MM.1S (cell line): Measurements from ENCODE around the gene ANLN.
"Not testable (repeated sequence)": the region's sequence is repeated elsewhere in the genome, so short reads cannot be mapped to it uniquely, and the experiment has no call there.

Experiments
- DNase-seq: peaks from one replicate; pipeline ENCODE4 v3.0.0-alpha.2; 2015
- H2AFZ ChIP-seq: fragments of 300-600 bp; sonication (generic); 2 replicates; pipeline ENCODE4 v1.6.0; 2016; ENCODE audit warnings: antibody characterized with exemption, low read length
- H3F3A ChIP-seq: fragments of 300-600 bp; sonication (generic); 2 replicates; pipeline ENCODE4 v1.6.1; 2016; ENCODE audit warnings: mild to moderate bottlenecking, antibody characterized with exemption, low read length, moderate library complexity, mixed read lengths; ENCODE audit not compliant: insufficient read depth
- H3K27ac ChIP-seq: fragments of 300-600 bp; sonication (generic); 2 replicates; pipeline ENCODE4 v1.5.1; 2016; ENCODE audit warnings: mild to moderate bottlenecking, low read length
- H3K27me3 ChIP-seq: fragments of 300-600 bp; sonication (generic); replicated peaks from 2 replicates; pipeline ENCODE4 v1.6.0; 2016; ENCODE audit warnings: low read length; ENCODE audit not compliant: insufficient read depth
- H3K36me3 ChIP-seq: fragments of 300-600 bp; sonication (generic); replicated peaks from 2 replicates; pipeline ENCODE4 v1.6.1; 2016; ENCODE audit warnings: mild to moderate bottlenecking, low read length, mixed read lengths; ENCODE audit not compliant: insufficient read depth
- H3K4me1 ChIP-seq: fragments of 300-600 bp; sonication (generic); 2 replicates; pipeline ENCODE4 v1.6.1; 2016; ENCODE audit warnings: low read length, mixed read lengths
- H3K4me2 ChIP-seq: fragments of 300-600 bp; sonication (generic); 2 replicates; pipeline ENCODE4 v1.6.0; 2016; ENCODE audit warnings: low read depth, low read length
- H3K4me3 ChIP-seq: fragments of 300-600 bp; sonication (generic); 2 replicates; pipeline ENCODE4 v1.5.1; 2016; ENCODE audit warnings: low read length, mixed read lengths
- H3K79me2 ChIP-seq: fragments of 300-600 bp; sonication (generic); 2 replicates; pipeline ENCODE4 v1.6.1; 2016; ENCODE audit warnings: mixed run types, low read length, mixed read lengths
- H3K9ac ChIP-seq: fragments of 300-600 bp; sonication (generic); 2 replicates; pipeline ENCODE4 v1.6.1; 2016; ENCODE audit warnings: low read length, mixed read lengths
- H3K9me2 ChIP-seq: fragments of 300-600 bp; sonication (generic); replicated peaks from 2 replicates; pipeline ENCODE4 v1.6.1; 2016; ENCODE audit warnings: mild to moderate bottlenecking, low read length, mixed read lengths; ENCODE audit not compliant: insufficient read depth
- H3K9me3 ChIP-seq: fragments of 300-600 bp; sonication (generic); replicated peaks from 2 replicates; pipeline ENCODE4 v1.6.1; 2016; ENCODE audit warnings: mild to moderate bottlenecking, low read length, mixed read lengths; ENCODE audit not compliant: insufficient read depth
- H4K20me1 ChIP-seq: fragments of 300-600 bp; sonication (generic); 2 replicates; pipeline ENCODE4 v1.6.1; 2016; ENCODE audit warnings: mild to moderate bottlenecking, low read length, moderate library complexity, mixed read lengths; ENCODE audit not compliant: insufficient read depth
- CTCF ChIP-seq: fragments of 300-600 bp; sonication (generic); IDR thresholded peaks from 2 replicates; pipeline ENCODE4 v1.5.1; 2016; ENCODE audit warnings: antibody characterized with exemption, low read length, mixed read lengths
- EZH2 ChIP-seq: fragments of 300-600 bp; sonication (generic); optimal IDR thresholded peaks from 2 replicates; pipeline ENCODE3; 2017; ENCODE audit warnings: low read depth, mild to moderate bottlenecking, antibody characterized with exemption, low read length, mixed read lengths
- EZH2phosphoT487 ChIP-seq: fragments of 300-600 bp; sonication (generic); IDR thresholded peaks from 2 replicates; pipeline ENCODE4 v1.6.1; 2018; ENCODE audit warnings: antibody characterized with exemption, low read length

ANLN gene

GRCh38 chr7:36491317-36491716 is 101.7 kb downstream of the ANLN start:
- Histone ChIP-seq H3F3A (no peaks in the 10 kb centered on the region), H3K79me2 (no peaks in the 10 kb centered on the region), H3K27me3 (no peaks in the 10 kb centered on the region), H3K4me2 (no peak overlapping the region), H3K9me2 (no peaks in the 10 kb centered on the region), H2AFZ (no peak overlapping the region), H3K4me3 (no peak overlapping the region), H3K9me3 (no peaks in the 10 kb centered on the region), H3K36me3 (no peaks in the 10 kb centered on the region), H3K9ac (no peak overlapping the region), H3K27ac (no peak overlapping the region), H4K20me1 (no peaks in the 10 kb centered on the region), H3K4me1 (no peaks in the 10 kb centered on the region)
- TF ChIP-seq EZH2phosphoT487: no peak
- no peak for TF ChIP-seq EZH2
- no peak for TF ChIP-seq CTCF
- DNase-seq: no peak

GRCh38 chr7:36496576-36496975 is 106.9 kb downstream of the ANLN start:
- Histone ChIP-seq H3K9ac (no peak overlapping the region), H3F3A (no peaks in the 10 kb centered on the region), H3K4me1 (no peaks in the 10 kb centered on the region), H4K20me1 (no peaks in the 10 kb centered on the region), H3K4me2 (no peak overlapping the region), H3K79me2 (no peaks in the 10 kb centered on the region), H3K4me3 (no peak overlapping the region), H2AFZ (no peak overlapping the region), H3K9me3 (no peaks in the 10 kb centered on the region), H3K27me3 (no peaks in the 10 kb centered on the region), H3K36me3 (no peaks in the 10 kb centered on the region), H3K9me2 (no peaks in the 10 kb centered on the region), H3K27ac (no peak overlapping the region)
- TF ChIP-seq EZH2phosphoT487: no peak
- no peak for TF ChIP-seq EZH2
- no peak for TF ChIP-seq CTCF
- no peak for DNase-seq

- not testable (repeated sequence) for DNase-seq, H3K4me2 ChIP-seq, H3K9me3 ChIP-seq, H2AFZ ChIP-seq, H3K9ac ChIP-seq, H4K20me1 ChIP-seq, H3K4me3 ChIP-seq, H3K36me3 ChIP-seq, H3F3A ChIP-seq, H3K27me3 ChIP-seq, H3K27ac ChIP-seq, H3K9me2 ChIP-seq, H3K79me2 ChIP-seq, H3K4me1 ChIP-seq
Observed at GRCh38 chr7:36497176-36497575, 107.5 kb downstream of the ANLN start.

GRCh38 chr7:36497775-36498174 is 108.1 kb downstream of the ANLN start:
- Histone ChIP-seq H3K9me3 (no peaks in the 10 kb centered on the region), H3K79me2 (no peaks in the 10 kb centered on the region), H3K4me2 (no peak overlapping the region), H3K4me3 (no peak overlapping the region), H3F3A (no peaks in the 10 kb centered on the region), H3K9me2 (no peaks in the 10 kb centered on the region), H3K4me1 (no peaks in the 10 kb centered on the region), H3K9ac (no peak overlapping the region), H3K36me3 (no peaks in the 10 kb centered on the region), H3K27ac (no peak overlapping the region), H3K27me3 (no peaks in the 10 kb centered on the region), H2AFZ (no peak overlapping the region), H4K20me1 (no peaks in the 10 kb centered on the region)
- no peak for TF ChIP-seq EZH2
- DNase-seq: no peak
